Panc1 (cell line): ENCODE data around the gene ELOVL1. TPM values are rescaled to one million over a fixed set of nuclear protein-coding genes. Genes with fewer than 3 reads are reported as not detected.

ENCODE experiments used
- ATAC-seq: fragments of 200-7000 bp; cut with Tn5 transposase; 2 replicates; pipeline ENCODE4 v1.9.1; 2020; ENCODE audit warnings: mild to moderate bottlenecking, moderate library complexity
- BruUV-seq: library from RNA; stranded (reverse); fragments of 400-500 nt; replicated peaks from 2 replicates; lab custom pipeline; 2021; lab: Mats Ljungman, UMichigan
- CTCF ChIA-PET: fragments of 300-600 bp; sonication (Branson Sonifier 250); formaldehyde crosslinking; loops from one replicate; lab custom pipeline; 2022; ENCODE audit warnings: antibody characterized with exemption; lab: Charles Lee
- POLR2A ChIA-PET: fragments of 300-600 bp; sonication (Branson Sonifier 250); formaldehyde crosslinking; loops from one replicate; lab custom pipeline; 2022; ENCODE audit warnings: antibody characterized with exemption; lab: Charles Lee
- DNase-seq: peaks from one replicate; pipeline ENCODE4 v3.0.0-alpha.2; 2010; ENCODE audit warnings: low read depth, low spot score
- H3K27ac ChIP-seq: 2 replicates; pipeline ENCODE4 v1.5.1; 2011; ENCODE audit warnings: mild to moderate bottlenecking, low read length, inconsistent platforms
- H3K27me3 ChIP-seq: fragments of 200-500 bp; sonication (Bioruptor generic); 2 replicates; pipeline ENCODE4 v1.6.0; 2014; ENCODE audit warnings: low read length, inconsistent platforms; ENCODE audit not compliant: control insufficient read depth, insufficient read depth
- H3K36me3 ChIP-seq: fragments of 200-500 bp; sonication (Bioruptor generic); 2 replicates; pipeline ENCODE4 v1.5.1; 2014; ENCODE audit warnings: inconsistent platforms, mild to moderate bottlenecking, low read length, moderate library complexity; ENCODE audit not compliant: control insufficient read depth, insufficient read depth
- H3K4me1 ChIP-seq: 2 replicates; pipeline ENCODE4 v1.5.1; 2011; ENCODE audit warnings: inconsistent platforms, mild to moderate bottlenecking, low read length, moderate library complexity; ENCODE audit not compliant: control insufficient read depth, insufficient read depth
- H3K4me3 ChIP-seq, 2 experiments: 2 replicates each; pipeline ENCODE4 v1.5.1; 2011 to 2012; ENCODE audit warnings: low read depth in 2 of 2, low read length in 2 of 2, mild to moderate bottlenecking in 2 of 2, inconsistent platforms in 1 of 2, moderate library complexity in 1 of 2
- H3K9me3 ChIP-seq: fragments of 200-500 bp; sonication (Bioruptor generic); 2 replicates; pipeline ENCODE4 v1.5.1; 2014; ENCODE audit warnings: low read depth, mild to moderate bottlenecking, inconsistent platforms, low read length, moderate library complexity; ENCODE audit not compliant: control insufficient read depth, insufficient read depth
- CTCF ChIP-seq: fragments of 450-650 bp; IDR thresholded peaks from 2 replicates; pipeline ENCODE4 v1.5.1; 2017; ENCODE audit warnings: mild to moderate bottlenecking
- POLR2AphosphoS5 ChIP-seq: IDR thresholded peaks from 2 replicates; pipeline ENCODE4 v1.6.1; 2012; ENCODE audit warnings: mild to moderate bottlenecking, low read depth, low read length, moderate library complexity
- REST ChIP-seq, 2 experiments: IDR thresholded peaks; 2 replicates each; pipeline ENCODE4 v1.6.1; 2011 to 2012; ENCODE audit warnings: low read depth in 2 of 2, control low read depth in 1 of 2, low read length in 1 of 2, mild to moderate bottlenecking in 1 of 2, moderate library complexity in 1 of 2; ENCODE audit not compliant: insufficient read depth in 1 of 2
- SIN3A ChIP-seq: IDR thresholded peaks from 2 replicates; pipeline ENCODE4 v1.6.1; 2012; ENCODE audit warnings: low read depth, mild to moderate bottlenecking, low read length, moderate library complexity, borderline replicate concordance; ENCODE audit not compliant: insufficient read depth
- TCF7L2 ChIP-seq: IDR thresholded peaks from 2 replicates; pipeline ENCODE4 v1.6.1; 2011; ENCODE audit warnings: mild to moderate bottlenecking, low read depth, low read length, inconsistent platforms
- in situ Hi-C: cut with HindIII; loops from 2 replicates; pipeline ENCODE4 v1.10.0; 2016; ENCODE audit warnings: low sequenced_read_pairs, low pct_unique_long_range_greater_than_20kb
- intact Hi-C: fragments of 100-400 bp; cut with micrococcal nuclease; formaldehyde crosslinking; loops from one replicate; pipeline ENCODE4 v1.10.0; 2022; ENCODE audit not compliant: unreplicated experiment
- total RNA-seq: library from RNA; stranded (reverse); gene quantifications from one replicate; pipeline ENCODE4 v1.2.1, GENCODE V29; 2021; ENCODE audit not compliant: unreplicated experiment

Gene ELOVL1
- total RNA-seq, 1 experiment from 2014 or later = 105 TPM

- Histone ChIP-seq H3K4me3 (no peak overlapping the region), H3K27ac (no peak overlapping the region), H3K27me3 (no peaks in the 10 kb centered on the region), H3K4me1 (no peaks in the 10 kb centered on the region), H3K9me3 (no peaks in the 10 kb centered on the region), H3K36me3 (no peaks in the 10 kb centered on the region)
- intact Hi-C loops (no loop called here), in situ Hi-C loops (no loop called here)
- DNase-seq = no peak
- TF ChIP-seq SIN3A (no peak), TCF7L2 (no peak), CTCF (no peak), REST (IDR thresholded peaks at IDR 0.05; ENCODE audit: insufficient read depth in 1 of 2, low read depth in 2 of 2, low read length in 1 of 2) (no peak), POLR2AphosphoS5 (no peak)
- ATAC-seq = no peak
- BruUV-seq = no TSS peak
- CTCF ChIA-PET = no interaction called here
- POLR2A ChIA-PET = no interaction called here
These were observed 42.4 kb downstream of the ELOVL1 start for GRCh38 chr1:43325381-43325780.

GRCh38 chr1:43324810-43325209 is 43.0 kb downstream of the ELOVL1 start:
- no peak for TF ChIP-seq POLR2AphosphoS5
- no peak for TF ChIP-seq CTCF
- no peak for TF ChIP-seq TCF7L2
- TF ChIP-seq REST (IDR thresholded peaks at IDR 0.05; ENCODE audit: insufficient read depth in 1 of 2, low read depth in 2 of 2, low read length in 1 of 2) = no peak
- ChIA-PET POLR2A (no interaction called here), CTCF (no interaction called here)
- in situ Hi-C loops (no loop called here), intact Hi-C loops (no loop called here)
- H3K4me1 ChIP-seq = no peaks in the 10 kb centered on the region
- no peak for DNase-seq
- no peaks in the 10 kb centered on the region for H3K36me3 ChIP-seq
- no peaks in the 10 kb centered on the region for H3K9me3 ChIP-seq
- no peaks in the 10 kb centered on the region for H3K27me3 ChIP-seq
- BruUV-seq = no TSS peak
- H3K27ac ChIP-seq = no peak overlapping the region
- no peak overlapping the region for H3K4me3 ChIP-seq
- ATAC-seq = no peak
